ENCODE data around the gene MICU1.

Gene MICU1

GRCh38 chr10:72542396-72542815, 83.5 kb downstream of the MICU1 start:
- Histone ChIP-seq H3K27ac (ENCODE audit: low read depth, low read length) (no peak overlapping the region), H3K9me3 (ENCODE audit: insufficient read depth, low read length) (peaks cover 15% of the 10 kb centered on the region; the same call in 1 of the 2 replicates), H3K9me2 (replicated peaks; ENCODE audit: insufficient read depth, low read length) (no peaks in the 10 kb centered on the region), H3K4me3 (ENCODE audit: insufficient read depth, low read length, poor library complexity, severe bottlenecking) (no peak overlapping the region), H3K27me3 (ENCODE audit: low read length) (no peaks in the 10 kb centered on the region), H3F3A (ENCODE audit: insufficient read depth) (no peaks in the 10 kb centered on the region), H3K79me2 (ENCODE audit: insufficient read depth, low read length) (no peaks in the 10 kb centered on the region), H3K9ac (ENCODE audit: low read length) (no peak overlapping the region), H4K20me1 (ENCODE audit: low read depth, low read length) (no peaks in the 10 kb centered on the region), H3K4me2 (ENCODE audit: low read depth, low read length, poor library complexity, severe bottlenecking) (no peak overlapping the region), H2AFZ (ENCODE audit: low read depth, low read length, severe bottlenecking) (no peak overlapping the region), H3K36me3 (ENCODE audit: low read length) (no peaks in the 10 kb centered on the region)
- no peak for TF ChIP-seq EZH2phosphoT487 (conservative IDR thresholded peaks at IDR 0.05; ENCODE audit: low read length)
- TF ChIP-seq CTCF (IDR thresholded peaks at IDR 0.05; ENCODE audit: insufficient read depth, low read length, poor library complexity, severe bottlenecking): no peak

- H4K20me1 ChIP-seq (ENCODE audit: low read depth, low read length): no peaks in the 10 kb centered on the region
- H3K27me3 ChIP-seq (ENCODE audit: low read length): no peaks in the 10 kb centered on the region
- no peaks in the 10 kb centered on the region for H3K36me3 ChIP-seq (ENCODE audit: low read length)
- no peak overlapping the region for H3K4me2 ChIP-seq (ENCODE audit: low read depth, low read length, poor library complexity, severe bottlenecking)
- H3K4me3 ChIP-seq (ENCODE audit: insufficient read depth, low read length, poor library complexity, severe bottlenecking): no peak overlapping the region
- H3K79me2 ChIP-seq (ENCODE audit: insufficient read depth, low read length): no peaks in the 10 kb centered on the region
- no peak overlapping the region for H3K9ac ChIP-seq (ENCODE audit: low read length)
- no peak for TF ChIP-seq EZH2phosphoT487 (conservative IDR thresholded peaks at IDR 0.05; ENCODE audit: low read length)
- no peak for TF ChIP-seq CTCF (IDR thresholded peaks at IDR 0.05; ENCODE audit: insufficient read depth, low read length, poor library complexity, severe bottlenecking)
- no peak overlapping the region for H2AFZ ChIP-seq (ENCODE audit: low read depth, low read length, severe bottlenecking)
- no peaks in the 10 kb centered on the region for H3F3A ChIP-seq (ENCODE audit: insufficient read depth)
- H3K9me2 ChIP-seq (replicated peaks; ENCODE audit: insufficient read depth, low read length): no peaks in the 10 kb centered on the region
- peaks cover 15% of the 10 kb centered on the region; the same call in 1 of the 2 replicates for H3K9me3 ChIP-seq (ENCODE audit: insufficient read depth, low read length)
- no peak overlapping the region for H3K27ac ChIP-seq (ENCODE audit: low read depth, low read length)
These were observed 84.5 kb downstream of the MICU1 start for GRCh38 chr10:72541337-72541736.

- no peaks in the 10 kb centered on the region for H3K36me3 ChIP-seq (ENCODE audit: low read length)
- H3K79me2 ChIP-seq (ENCODE audit: insufficient read depth, low read length): no peaks in the 10 kb centered on the region
These were observed 85.6 kb downstream of the MICU1 start for GRCh38 chr10:72540193-72540807.

More at GRCh38 chr10:72540193-72540807, 85.6 kb downstream of the MICU1 start:
- no peak overlapping the region for H3K4me2 ChIP-seq (ENCODE audit: low read depth, low read length, poor library complexity, severe bottlenecking)
- H4K20me1 ChIP-seq (ENCODE audit: low read depth, low read length): no peaks in the 10 kb centered on the region
- H3K27ac ChIP-seq (ENCODE audit: low read depth, low read length): no peak overlapping the region
- peaks cover 15% of the 10 kb centered on the region; the same call in 1 of the 2 replicates for H3K9me3 ChIP-seq (ENCODE audit: insufficient read depth, low read length)
- H3K27me3 ChIP-seq (ENCODE audit: low read length): no peaks in the 10 kb centered on the region
- no peaks in the 10 kb centered on the region for H3K9me2 ChIP-seq (replicated peaks; ENCODE audit: insufficient read depth, low read length)
- H2AFZ ChIP-seq (ENCODE audit: low read depth, low read length, severe bottlenecking): no peak overlapping the region
- H3K4me3 ChIP-seq (ENCODE audit: insufficient read depth, low read length, poor library complexity, severe bottlenecking): no peak overlapping the region
- no peak overlapping the region for H3K9ac ChIP-seq (ENCODE audit: low read length)
- no peak for TF ChIP-seq EZH2phosphoT487 (conservative IDR thresholded peaks at IDR 0.05; ENCODE audit: low read length)
- TF ChIP-seq CTCF (IDR thresholded peaks at IDR 0.05; ENCODE audit: insufficient read depth, low read length, poor library complexity, severe bottlenecking): no peak
- no peaks in the 10 kb centered on the region for H3F3A ChIP-seq (ENCODE audit: insufficient read depth)

Measured in SU-DHL-6 (cell line).